ENCODE measurements around the gene SEC31B. TPM values are rescaled to one million over a fixed set of nuclear protein-coding genes. Genes with fewer than 3 reads are reported as not detected.

SEC31B gene
- total and polyA plus RNA-seq, 7 donors = 0.60 to 19.4 (median 5.3) TPM

DNA sequence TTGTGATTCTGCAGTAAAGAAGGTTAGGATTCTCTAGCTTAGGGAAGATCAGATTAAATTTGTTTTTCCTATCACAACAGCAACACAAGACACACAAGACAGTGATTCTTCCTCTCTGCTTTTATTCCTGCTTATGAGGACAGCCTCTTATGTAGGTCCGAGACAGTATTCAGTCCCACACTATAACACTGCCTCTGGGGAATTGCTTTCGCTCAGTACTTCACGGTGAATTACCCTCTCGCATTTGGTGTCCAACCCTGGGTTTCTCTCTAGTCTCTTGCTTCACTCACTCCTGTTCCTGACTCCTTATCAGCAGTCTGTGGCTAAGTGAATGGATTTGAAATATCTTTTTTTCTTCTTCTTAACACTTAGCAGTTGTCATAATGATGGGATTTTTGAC, 17.8 kb upstream of the SEC31B start:
- Histone ChIP-seq H3K27me3 (no peaks in the 10 kb centered on the region), H3K9me3 (no peaks in the 10 kb centered on the region), H3K27ac (no peak overlapping the region), H3K36me3 (peaks cover 0 to 51% (median 14%) of the 10 kb centered on the region in 4 donors), H3K4me1 (peaks cover 0 to 27% (median 23%) of the 10 kb centered on the region in 4 donors), H3K4me3 (no peak overlapping the region)
- intact Hi-C loops (cut with DNase I) = no loop called here
- no peak for TF ChIP-seq EP300 (IDR thresholded peaks at IDR 0.05)
- no peak for TF ChIP-seq POLR2A (IDR thresholded peaks at IDR 0.05)
- 91 to 97% methylated on average over 4 of the region's 4 CpGs for WGBS, 2 donors
- no peak for DNase-seq

- TF ChIP-seq POLR2AphosphoS5 (IDR thresholded peaks at IDR 0.05) = peak; percentile 76 to 94 (median 87)
- TF ChIP-seq, protein P1, sequence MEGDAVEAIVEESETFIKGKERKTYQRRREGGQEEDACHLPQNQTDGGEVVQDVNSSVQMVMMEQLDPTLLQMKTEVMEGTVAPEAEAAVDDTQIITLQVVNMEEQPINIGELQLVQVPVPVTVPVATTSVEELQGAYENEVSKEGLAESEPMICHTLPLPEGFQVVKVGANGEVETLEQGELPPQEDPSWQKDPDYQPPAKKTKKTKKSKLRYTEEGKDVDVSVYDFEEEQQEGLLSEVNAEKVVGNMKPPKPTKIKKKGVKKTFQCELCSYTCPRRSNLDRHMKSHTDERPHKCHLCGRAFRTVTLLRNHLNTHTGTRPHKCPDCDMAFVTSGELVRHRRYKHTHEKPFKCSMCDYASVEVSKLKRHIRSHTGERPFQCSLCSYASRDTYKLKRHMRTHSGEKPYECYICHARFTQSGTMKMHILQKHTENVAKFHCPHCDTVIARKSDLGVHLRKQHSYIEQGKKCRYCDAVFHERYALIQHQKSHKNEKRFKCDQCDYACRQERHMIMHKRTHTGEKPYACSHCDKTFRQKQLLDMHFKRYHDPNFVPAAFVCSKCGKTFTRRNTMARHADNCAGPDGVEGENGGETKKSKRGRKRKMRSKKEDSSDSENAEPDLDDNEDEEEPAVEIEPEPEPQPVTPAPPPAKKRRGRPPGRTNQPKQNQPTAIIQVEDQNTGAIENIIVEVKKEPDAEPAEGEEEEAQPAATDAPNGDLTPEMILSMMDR (IDR thresholded peaks at IDR 0.05) = peak; percentile 70 to 90 (median 78)
- peak; percentile 75 for TF ChIP-seq POLR2A (IDR thresholded peaks at IDR 0.05)
- peak in 1 of 4 donors; percentile 14 for TF ChIP-seq EP300 (IDR thresholded peaks at IDR 0.05)
- WGBS, 2 donors = 1% methylated on average over 35 of the region's 35 CpGs
- intact Hi-C loops (cut with DNase I) = no loop called here
- Histone ChIP-seq H3K27me3 (no peaks in the 10 kb centered on the region), H3K4me1 (peaks cover 0 to 27% (median 23%) of the 10 kb centered on the region in 4 donors), H3K36me3 (peaks cover 0 to 34% (median 9%) of the 10 kb centered on the region in 4 donors), H3K4me3 (peak within 1 kb of the TSS; percentile 69 to 80 (median 78)), H3K27ac (peak within 1 kb of the TSS; percentile 76 to 78 (median 78)), H3K9me3 (no peaks in the 10 kb centered on the region)
- peak; percentile 95 for DNase-seq
Measured at GRCh38 chr10:100535715-100536353, 16.2 kb upstream of the SEC31B start, which contains the start of gene HIF1AN. Gene HIF1AN (plus strand): TSS chr10:100535943. CDS start chr10:100535959, 16 bp downstream.

- H3K9me3 ChIP-seq = no peaks in the 10 kb centered on the region
- WGBS, 2 donors = 49% methylated on average over 4 of the region's 4 CpGs
- no peak for DNase-seq
- H3K4me3 ChIP-seq = peak overlapping the region; percentile 69 to 80 (median 78)
- H3K27me3 ChIP-seq = no peaks in the 10 kb centered on the region
- peak overlapping the region; percentile 76 to 78 (median 78) for H3K27ac ChIP-seq
- intact Hi-C loops (cut with DNase I) = no loop called here
- peaks cover 0 to 29% (median 23%) of the 10 kb centered on the region in 4 donors for H3K4me1 ChIP-seq
- H3K36me3 ChIP-seq = peaks cover 0 to 29% (median 6%) of the 10 kb centered on the region in 4 donors
- TF ChIP-seq EP300 (IDR thresholded peaks at IDR 0.05) = no peak
- TF ChIP-seq POLR2AphosphoS5 (IDR thresholded peaks at IDR 0.05) = no peak
- TF ChIP-seq, protein P1 (IDR thresholded peaks at IDR 0.05) = no peak
- no peak for TF ChIP-seq POLR2A (IDR thresholded peaks at IDR 0.05)
Measured at GRCh38 chr10:100535338-100535714, 15.7 kb upstream of the SEC31B start.

DNA sequence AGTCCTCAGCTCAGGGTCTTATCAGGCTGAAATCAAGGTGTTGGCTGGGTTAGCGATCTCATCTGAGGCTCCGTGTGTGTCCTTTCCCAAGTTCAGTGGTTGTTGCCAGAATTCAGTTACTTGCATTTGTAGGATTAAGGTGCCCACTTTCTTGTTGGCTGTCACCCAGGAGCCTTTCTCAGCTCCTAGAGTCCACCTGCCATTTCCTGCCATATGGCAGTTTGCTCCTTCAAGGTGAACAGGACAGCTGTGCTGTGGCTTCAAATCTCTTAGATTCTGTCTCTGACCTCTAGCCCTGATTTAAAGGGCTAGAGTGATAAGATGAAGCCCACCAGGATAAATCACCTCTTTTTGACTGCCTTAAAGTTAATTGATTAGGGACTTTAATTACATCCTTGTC, 15.1 kb upstream of the SEC31B start:
- intact Hi-C loops (cut with DNase I) = no loop called here
- H3K4me1 ChIP-seq = peaks cover 0 to 33% (median 27%) of the 10 kb centered on the region in 4 donors
- TF ChIP-seq, protein P1 (IDR thresholded peaks at IDR 0.05) = no peak
- TF ChIP-seq EP300 (IDR thresholded peaks at IDR 0.05) (no peak), POLR2A (IDR thresholded peaks at IDR 0.05) (no peak), POLR2AphosphoS5 (IDR thresholded peaks at IDR 0.05) (no peak)
- H3K4me3 ChIP-seq = no peak overlapping the region
- peaks cover 0 to 23% (median 5%) of the 10 kb centered on the region in 4 donors for H3K36me3 ChIP-seq
- 56 to 84% methylated on average over 2 of the region's 2 CpGs for WGBS, 2 donors
- no peaks in the 10 kb centered on the region for H3K27me3 ChIP-seq
- no peaks in the 10 kb centered on the region for H3K9me3 ChIP-seq
- H3K27ac ChIP-seq = peak overlapping the region in 1 of 4 donors; percentile 78
- DNase-seq = no peak

GRCh38 chr10:100531761-100532160, 12.1 kb upstream of the SEC31B start:
- TF ChIP-seq POLR2AphosphoS5 (IDR thresholded peaks at IDR 0.05) (no peak), POLR2A (IDR thresholded peaks at IDR 0.05) (no peak), EP300 (IDR thresholded peaks at IDR 0.05) (no peak)
- TF ChIP-seq, protein P1 (IDR thresholded peaks at IDR 0.05) = no peak
- Histone ChIP-seq H3K9me3 (no peaks in the 10 kb centered on the region), H3K27me3 (no peaks in the 10 kb centered on the region), H3K27ac (no peak overlapping the region), H3K4me1 (peaks cover 0 to 41% (median 31%) of the 10 kb centered on the region in 4 donors), H3K4me3 (no peak overlapping the region), H3K36me3 (peaks cover 0 to 7% (median 3%) of the 10 kb centered on the region in 4 donors)
- intact Hi-C loops (cut with DNase I) = no loop called here
- no peak for DNase-seq

Data from sigmoid colon (tissue), 7 donors.